Suprapubic skin (tissue), 4 donors: ENCODE data around the gene CA7. TPM values are rescaled to one million over a fixed set of nuclear protein-coding genes. Genes with fewer than 3 reads are reported as not detected.

Experiments
- DNase-seq, 2 donors: peaks; one replicate each; pipeline ENCODE4 v3.0.0-alpha.2; 2019; ENCODE audit warnings: low spot score in 2 of 2
- H3K27ac ChIP-seq: fragments of 200-600 bp; sonication (generic); one replicate; pipeline ENCODE4 v1.5.1; 2019
- H3K27me3 ChIP-seq: fragments of 200-600 bp; sonication (generic); one replicate; pipeline ENCODE4 v1.5.1; 2019
- H3K36me3 ChIP-seq: fragments of 200-600 bp; sonication (generic); one replicate; pipeline ENCODE4 v1.5.1; 2019
- H3K4me1 ChIP-seq: fragments of 200-600 bp; sonication (generic); one replicate; pipeline ENCODE4 v1.5.1; 2019
- H3K4me3 ChIP-seq: fragments of 200-600 bp; sonication (generic); one replicate; pipeline ENCODE4 v1.5.1; 2019; ENCODE audit warnings: mild to moderate bottlenecking
- H3K9me3 ChIP-seq: fragments of 200-600 bp; sonication (generic); one replicate; pipeline ENCODE4 v1.5.1; 2019
- CTCF ChIP-seq, 2 donors: fragments of 200-600 bp in 1 of 2; fragments of 450-650 bp in 1 of 2; sonication (generic) in 1 of 2; IDR thresholded peaks; one replicate each; pipeline ENCODE4 v1.5.1; 2016 to 2019; ENCODE audit warnings: antibody characterized with exemption in 2 of 2, mild to moderate bottlenecking in 1 of 2, moderate library complexity in 1 of 2
- EP300 ChIP-seq: sonication (generic); formaldehyde crosslinking; IDR thresholded peaks from one replicate; pipeline ENCODE4 v1.6.1; 2017; ENCODE audit warnings: antibody characterized with exemption
- POLR2A ChIP-seq, 2 donors: fragments of 450-650 bp; IDR thresholded peaks; one replicate each; pipeline ENCODE4 v1.6.1; 2017; ENCODE audit warnings: antibody characterized with exemption in 2 of 2, mild to moderate bottlenecking in 2 of 2, moderate library complexity in 2 of 2
- POLR2AphosphoS5 ChIP-seq, 3 donors: sonication (generic); formaldehyde crosslinking; IDR thresholded peaks; one replicate each; pipeline ENCODE4 v1.6.1; 2017; ENCODE audit warnings: antibody characterized with exemption in 3 of 3
- WGBS: methylation state at CpG from one replicate; pipeline ENCODE4 v1.1.5; 2018; 5-methylcytosine and 5-hydroxymethylcytosine counted together
- total RNA-seq, 4 donors: library from RNA; depleted of rRNA; stranded (reverse); fragments of >200 nt; gene quantifications; one replicate each; pipeline ENCODE4 v1.1.0, GENCODE V29; 2016

The CA7 gene
- total RNA-seq, 4 donors from 2014 or later = not detected

DNA sequence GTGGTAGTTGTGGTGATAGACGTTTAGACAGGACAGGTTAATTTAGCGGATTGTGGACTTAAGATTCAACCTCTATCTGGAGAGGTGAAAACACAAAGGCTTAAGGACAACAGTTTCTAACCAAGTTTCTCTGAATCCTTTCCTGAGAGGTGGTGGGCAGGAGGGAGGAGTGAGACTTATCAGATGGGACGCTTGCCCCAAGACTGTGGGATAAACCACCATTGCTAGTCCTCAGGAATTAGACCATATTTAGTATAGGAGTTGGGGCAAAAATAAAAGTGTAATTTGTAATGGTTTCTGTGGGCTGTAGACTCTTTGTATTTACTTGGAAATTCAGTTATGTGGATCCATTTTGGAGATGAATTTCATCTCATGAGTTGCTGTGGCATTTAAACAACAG, 42.7 kb downstream of the CA7 start:
- Histone ChIP-seq H3K4me1 (no peaks in the 10 kb centered on the region), H3K9me3 (no peaks in the 10 kb centered on the region), H3K36me3 (peaks cover 30% of the 10 kb centered on the region), H3K27me3 (no peaks in the 10 kb centered on the region), H3K4me3 (no peak overlapping the region), H3K27ac (no peak overlapping the region)
- 80% methylated on average over 3 of the region's 3 CpGs for WGBS
- no peak for DNase-seq
- TF ChIP-seq CTCF (IDR thresholded peaks at IDR 0.05) (no peak), POLR2A (IDR thresholded peaks at IDR 0.05) (no peak), EP300 (no peak), POLR2AphosphoS5 (IDR thresholded peaks at IDR 0.05) (no peak)

DNA sequence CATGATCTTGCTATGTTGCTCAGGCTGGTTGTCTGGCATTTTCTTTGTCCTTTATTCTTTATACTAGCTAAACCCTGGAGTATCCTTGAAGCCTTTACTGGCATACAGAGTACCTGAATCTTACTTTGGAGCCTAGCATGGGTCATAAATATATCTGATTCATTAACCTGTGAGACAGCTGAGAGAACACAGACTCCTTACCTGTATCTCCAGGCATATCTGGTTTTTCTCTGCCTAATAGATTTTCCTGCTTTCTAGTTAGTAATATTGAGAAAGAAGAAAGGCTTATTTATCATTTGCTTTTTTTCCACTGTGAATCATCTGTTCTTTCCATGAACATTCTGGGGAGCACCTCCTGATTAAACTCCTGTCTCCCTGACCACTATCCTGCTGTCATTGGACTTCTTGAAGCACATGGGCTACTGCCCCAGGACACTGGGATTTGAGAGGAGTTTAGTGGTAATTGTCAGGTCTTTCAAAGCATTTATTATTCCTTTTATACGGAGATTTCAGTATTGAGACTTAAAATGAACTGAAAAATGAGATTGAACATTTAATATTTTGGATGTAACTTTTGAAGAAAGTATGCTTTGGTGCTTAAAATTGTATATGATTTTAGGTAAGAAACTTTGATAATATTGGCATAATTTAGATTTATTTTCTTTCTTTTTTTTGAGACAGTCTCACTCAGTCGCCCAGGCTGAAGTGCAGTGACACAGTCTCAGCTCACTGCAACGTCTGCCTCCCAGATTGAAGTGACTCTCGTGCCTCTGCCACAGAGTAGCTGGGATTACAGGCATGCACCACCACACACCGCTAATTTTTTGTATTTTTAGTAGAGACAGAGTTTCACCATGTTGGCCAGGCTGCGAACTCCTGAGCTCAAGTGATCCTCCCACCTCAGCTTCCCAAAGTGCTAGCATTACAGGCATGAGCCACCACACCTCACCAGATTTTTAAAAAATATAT, 44.7 kb downstream of the CA7 start:
- 89% methylated on average over 6 of the region's 6 CpGs for WGBS
- H3K9me3 ChIP-seq = no peaks in the 10 kb centered on the region
- H3K36me3 ChIP-seq = peaks cover 30% of the 10 kb centered on the region
- TF ChIP-seq EP300 (no peak), POLR2AphosphoS5 (IDR thresholded peaks at IDR 0.05) (no peak), POLR2A (IDR thresholded peaks at IDR 0.05) (no peak), CTCF (IDR thresholded peaks at IDR 0.05) (no peak)
- H3K4me1 ChIP-seq = no peaks in the 10 kb centered on the region
- no peak overlapping the region for H3K4me3 ChIP-seq
- no peak overlapping the region for H3K27ac ChIP-seq
- DNase-seq = no peak
- no peaks in the 10 kb centered on the region for H3K27me3 ChIP-seq

DNA sequence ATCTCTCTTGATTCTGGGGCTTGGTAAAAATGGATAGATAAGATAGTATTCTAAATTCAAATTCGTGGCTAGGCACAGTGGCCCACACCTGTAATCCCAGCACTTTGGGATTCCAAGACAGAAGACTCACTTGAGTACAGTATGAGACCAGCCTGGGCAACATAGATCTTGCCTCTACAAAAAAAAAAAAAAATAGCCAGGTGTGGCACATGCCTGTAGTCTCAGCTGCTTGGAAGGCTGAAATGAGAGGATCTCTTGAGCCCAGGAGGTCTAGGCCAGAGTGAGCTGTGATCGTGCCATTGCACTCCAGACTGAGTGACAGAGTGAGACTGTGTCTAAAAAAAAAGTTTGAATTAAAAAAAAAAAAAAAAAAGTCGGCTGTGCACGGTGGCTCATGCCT, 45.4 kb downstream of the CA7 start:
- no peaks in the 10 kb centered on the region for H3K9me3 ChIP-seq
- no peak for TF ChIP-seq POLR2AphosphoS5 (IDR thresholded peaks at IDR 0.05)
- no peak for TF ChIP-seq EP300
- TF ChIP-seq POLR2A (IDR thresholded peaks at IDR 0.05) = no peak
- no peak overlapping the region for H3K4me3 ChIP-seq
- H3K27ac ChIP-seq = no peak overlapping the region
- peaks cover 24% of the 10 kb centered on the region for H3K36me3 ChIP-seq
- DNase-seq = no peak
- no peaks in the 10 kb centered on the region for H3K27me3 ChIP-seq
- 49% methylated on average over 4 of the region's 4 CpGs for WGBS
- no peaks in the 10 kb centered on the region for H3K4me1 ChIP-seq

DNA sequence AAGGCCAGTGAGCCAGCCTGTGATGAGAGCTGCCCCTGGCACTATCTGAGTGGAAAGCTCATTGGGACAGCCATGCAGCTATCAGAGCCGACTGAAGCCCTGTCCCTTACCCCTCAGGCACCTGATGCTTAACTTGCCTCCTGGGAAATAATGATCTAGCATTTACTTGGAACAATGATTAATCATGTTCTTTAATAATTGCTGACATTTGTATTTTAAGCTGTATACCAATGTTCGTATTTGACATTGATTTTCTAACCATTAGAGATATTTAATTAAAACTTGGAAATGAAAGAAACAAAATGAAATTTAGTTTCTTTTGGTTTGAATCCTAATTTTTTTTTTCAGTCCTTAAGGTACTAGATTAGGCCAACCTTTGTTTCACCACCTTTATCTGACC, 46.6 kb downstream of the CA7 start:
- Histone ChIP-seq H3K27me3 (no peaks in the 10 kb centered on the region), H3K27ac (no peak overlapping the region), H3K36me3 (peaks cover 12% of the 10 kb centered on the region), H3K4me3 (no peak overlapping the region), H3K4me1 (peaks cover 2% of the 10 kb centered on the region), H3K9me3 (no peaks in the 10 kb centered on the region)
- DNase-seq = no peak
- TF ChIP-seq EP300 (no peak), CTCF (IDR thresholded peaks at IDR 0.05) (no peak), POLR2AphosphoS5 (IDR thresholded peaks at IDR 0.05) (no peak), POLR2A (IDR thresholded peaks at IDR 0.05) (no peak)
- 78% methylated on average over 2 of the region's 2 CpGs for WGBS

DNA sequence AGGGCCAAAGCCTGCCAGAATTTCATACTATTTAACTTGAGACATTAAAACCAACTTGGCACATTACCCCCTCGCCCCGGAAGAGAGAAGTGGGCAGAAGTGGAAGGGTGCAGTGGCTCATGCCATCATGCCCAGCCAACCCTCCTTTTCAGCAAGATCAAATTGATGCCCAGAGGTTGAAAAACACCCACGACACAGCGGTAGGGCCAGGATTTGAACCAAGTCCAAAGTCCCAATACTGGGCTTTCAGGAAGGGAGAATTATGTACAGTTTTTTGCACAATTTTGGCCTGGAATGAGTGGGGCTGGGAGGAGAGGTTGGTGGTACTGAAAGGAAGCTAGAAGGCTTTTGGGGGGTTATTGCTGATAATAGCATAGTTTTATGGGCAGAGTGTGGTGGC, 47.1 kb downstream of the CA7 start:
- Histone ChIP-seq H3K4me3 (no peak overlapping the region), H3K9me3 (no peaks in the 10 kb centered on the region), H3K4me1 (peaks cover 2% of the 10 kb centered on the region), H3K27ac (no peak overlapping the region), H3K36me3 (peaks cover 8% of the 10 kb centered on the region), H3K27me3 (no peaks in the 10 kb centered on the region)
- TF ChIP-seq CTCF (IDR thresholded peaks at IDR 0.05) = no peak
- TF ChIP-seq POLR2A (IDR thresholded peaks at IDR 0.05) = no peak
- TF ChIP-seq EP300 = no peak
- no peak for TF ChIP-seq POLR2AphosphoS5 (IDR thresholded peaks at IDR 0.05)
- no peak for DNase-seq
- WGBS = 90% methylated on average over 4 of the region's 4 CpGs
